IMR-90 (cell line): ENCODE data around the gene TNRC18.

ENCODE experiments used
- CEBPB ChIP-seq: IDR thresholded peaks from 2 replicates; pipeline ENCODE4 v1.6.1; 2012; ENCODE audit warnings: low read depth, low read length, improper control_type of control experiment
- CTCF ChIP-seq: conservative IDR thresholded peaks from 2 replicates; pipeline ENCODE4 v1.5.1; 2012; ENCODE audit warnings: mild to moderate bottlenecking, low read depth, low read length, improper control_type of control experiment
- MAFK ChIP-seq: IDR thresholded peaks from 2 replicates; pipeline ENCODE4 v1.6.1; 2012; ENCODE audit warnings: low read depth, low read length, improper control_type of control experiment
- POLR2A ChIP-seq: IDR thresholded peaks from 2 replicates; pipeline ENCODE4 v1.6.1; 2012; ENCODE audit warnings: mild to moderate bottlenecking, low read depth, low read length
- RAD21 ChIP-seq: IDR thresholded peaks from 2 replicates; pipeline ENCODE4 v1.6.1; 2012; ENCODE audit warnings: low read length, improper control_type of control experiment
- USF2 ChIP-seq: fragments of 150-350 bp; IDR thresholded peaks from 2 replicates; pipeline ENCODE4 v1.6.1; 2017; ENCODE audit warnings: mild to moderate bottlenecking, antibody characterized with exemption, low read length, low read depth

DNA sequence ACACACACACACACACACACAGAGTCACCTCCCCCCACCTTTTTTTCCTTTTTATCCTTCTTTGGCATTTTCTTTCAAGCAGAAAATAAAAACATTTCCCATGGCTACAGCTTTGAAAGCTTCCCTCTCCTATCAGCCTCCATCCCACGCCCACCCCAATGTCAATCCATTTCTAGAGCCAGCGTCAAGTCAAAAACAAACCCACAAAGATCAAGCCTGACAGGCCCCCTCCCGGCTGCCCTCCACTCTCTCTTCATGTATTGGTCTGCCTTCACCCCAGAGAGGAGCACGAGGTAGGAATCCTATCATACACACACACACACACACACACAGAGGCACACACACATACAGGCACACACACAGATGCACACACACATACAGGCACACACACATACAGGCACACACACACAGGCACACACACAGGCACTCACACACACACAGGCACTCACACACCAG, 8.0 kb upstream of the TNRC18 start:
- TF ChIP-seq CTCF (no peak), POLR2A (no peak), USF2 (no peak), RAD21 (no peak), MAFK (no peak), CEBPB (no peak)
